COLO668 (cell line): ENCODE data around the gene SSTR4.

Experiments used
- DNase-seq: peaks from one replicate; lab custom pipeline; 2025; ENCODE audit not compliant: unreplicated experiment; lab: John Stamatoyannopoulos, UW

The SSTR4 gene

GRCh38 chr20:23085436-23086055 is 50.4 kb downstream of the SSTR4 start:
- no peak for DNase-seq

- DNase-seq: no peak
Measured at GRCh38 chr20:23086056-23086566, 51.0 kb downstream of the SSTR4 start, which contains the start of gene CD93. Gene CD93 (minus strand): TSS chr20:23086324. CDS start chr20:23086192, 132 bp downstream.

GRCh38 chr20:23086931-23087411 is 51.9 kb downstream of the SSTR4 start:
- DNase-seq: no peak

- DNase-seq: no peak
Measured at GRCh38 chr20:23087587-23088251, 52.6 kb downstream of the SSTR4 start.
